Urinary bladder (tissue), 4 donors: ENCODE results near the gene BRIX1. TPM values are rescaled to one million over a fixed set of nuclear protein-coding genes. Genes with fewer than 3 reads are reported as not detected.
"Not testable (repeated sequence)": the region's sequence is repeated elsewhere in the genome, so short reads cannot be mapped to it uniquely, and the experiment has no call there.

Experiments used
- DNase-seq: peaks from one replicate; pipeline ENCODE4 v3.0.0-alpha.2; 2015; ENCODE audit errors: extremely low spot score
- H3K27ac ChIP-seq: one replicate; pipeline ENCODE4 v1.5.1; 2013; ENCODE audit warnings: low read depth, mild to moderate bottlenecking, moderate library complexity
- H3K36me3 ChIP-seq: one replicate; pipeline ENCODE4 v1.6.1; 2013; ENCODE audit warnings: mild to moderate bottlenecking, moderate library complexity; ENCODE audit not compliant: insufficient read depth
- H3K4me1 ChIP-seq: one replicate; pipeline ENCODE4 v1.6.1; 2013; ENCODE audit warnings: mild to moderate bottlenecking, moderate library complexity; ENCODE audit not compliant: insufficient read depth
- H3K4me3 ChIP-seq: one replicate; pipeline ENCODE4 v1.5.1; 2013; ENCODE audit warnings: low read depth, low read length
- WGBS: extraction: QIAGEN DNeasy Blood & Tissue Kit; methylation state at CpG from one replicate; pipeline ENCODE4 v1.1.7; 2013; 5-methylcytosine and 5-hydroxymethylcytosine counted together
- polyA plus RNA-seq: library from polyadenylated mRNA; stranded (reverse); fragments of 200-250 nt; gene quantifications from one replicate; pipeline ENCODE4 v1.2.3, GENCODE V29; 2013
- total RNA-seq: library from RNA; depleted of rRNA; stranded (reverse); fragments of >200 nt; gene quantifications from one replicate; pipeline ENCODE4 v1.2.3, GENCODE V29; 2014
- donor health status: healthy with polysubstance abuse.
- donor health status: healthy.

BRIX1 gene
- total and polyA plus RNA-seq, 2 donors, result 19.3 to 36.7 TPM

DNA sequence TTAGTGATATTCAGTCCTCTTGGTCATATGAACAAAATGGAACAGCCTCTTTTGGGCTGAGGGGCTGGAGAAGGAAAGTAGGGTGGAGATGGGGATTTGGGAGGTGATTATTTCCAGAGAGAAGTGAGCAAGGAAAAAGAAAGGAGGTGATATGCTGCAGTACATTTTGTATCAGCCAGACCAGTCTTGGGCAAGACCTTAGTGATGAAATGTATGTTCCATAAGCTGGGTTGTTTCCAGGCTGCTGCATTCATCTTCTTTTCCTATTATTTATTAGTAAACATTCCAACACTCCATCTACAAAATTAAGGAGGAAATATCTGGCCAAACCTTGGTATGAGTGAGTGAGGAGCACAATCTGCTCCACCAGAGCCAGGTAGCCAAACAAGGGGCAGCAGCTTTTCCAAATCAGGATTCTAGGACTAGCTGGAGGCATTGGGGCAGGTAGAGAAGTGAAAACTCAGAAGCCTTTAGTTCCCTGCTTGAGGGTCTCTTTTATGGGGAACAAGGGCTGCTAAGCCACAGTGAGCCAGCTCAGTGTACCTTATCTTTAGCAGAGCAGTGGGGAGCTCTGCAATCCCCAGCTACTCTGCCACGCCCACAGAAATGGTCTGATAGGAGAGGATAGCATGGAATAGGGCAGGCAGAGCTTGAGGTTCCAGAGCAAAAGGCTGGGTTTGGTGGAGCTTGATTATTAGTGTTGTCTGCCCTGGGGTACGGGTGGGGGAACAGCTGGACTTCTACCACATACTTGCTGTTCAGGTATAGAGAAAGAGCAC lies 19.7 kb upstream of the BRIX1 start:
- WGBS, result 91% methylated on average over 2 of the region's 2 CpGs
- no peak overlapping the region for H3K4me3 ChIP-seq
- no peaks in the 10 kb centered on the region for H3K4me1 ChIP-seq
- no peak for DNase-seq
- no peak overlapping the region for H3K27ac ChIP-seq
- no peaks in the 10 kb centered on the region for H3K36me3 ChIP-seq

GRCh38 chr5:34897646-34898045 lies 17.9 kb upstream of the BRIX1 start:
- no peak for DNase-seq
- no peaks in the 10 kb centered on the region for H3K4me1 ChIP-seq

GRCh38 chr5:34898258-34898895 lies 17.1 kb upstream of the BRIX1 start:
- DNase-seq, result peak; percentile 32
- H3K4me3 ChIP-seq, result no peak overlapping the region
- no peaks in the 10 kb centered on the region for H3K36me3 ChIP-seq
- WGBS, result under 1% methylated on average over 3 of the region's 3 CpGs
- H3K27ac ChIP-seq, result no peak overlapping the region
- no peaks in the 10 kb centered on the region for H3K4me1 ChIP-seq

More at GRCh38 chr5:34897646-34898045, 17.9 kb upstream of the BRIX1 start:
- no peak overlapping the region for H3K27ac ChIP-seq
- H3K4me3 ChIP-seq, result no peak overlapping the region
- no peaks in the 10 kb centered on the region for H3K36me3 ChIP-seq

DNA sequence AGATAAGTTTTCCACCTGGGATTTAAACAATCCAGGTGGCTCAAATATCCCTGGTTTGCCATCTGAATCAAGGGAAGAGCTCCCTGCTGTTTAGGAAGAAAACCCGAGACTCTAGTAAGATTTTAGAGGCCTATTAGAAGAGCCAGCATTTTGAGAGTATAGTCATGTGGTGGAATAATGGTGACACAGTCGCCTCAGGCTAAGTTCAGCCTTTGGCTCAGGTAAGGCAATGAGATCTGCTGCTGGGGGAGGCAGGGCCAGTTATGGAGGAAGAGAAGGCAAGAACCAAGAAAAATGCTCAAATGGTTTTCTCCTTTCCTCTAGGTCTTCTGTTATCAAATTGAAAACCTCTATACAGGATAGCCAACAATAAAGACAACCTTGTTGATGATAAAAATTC lies 16.4 kb upstream of the BRIX1 start:
- Histone ChIP-seq H3K27ac (no peak overlapping the region), H3K4me3 (no peak overlapping the region), H3K36me3 (no peaks in the 10 kb centered on the region), H3K4me1 (no peaks in the 10 kb centered on the region)
- 91% methylated on average over 2 of the region's 2 CpGs for WGBS
- DNase-seq, result no peak

DNA sequence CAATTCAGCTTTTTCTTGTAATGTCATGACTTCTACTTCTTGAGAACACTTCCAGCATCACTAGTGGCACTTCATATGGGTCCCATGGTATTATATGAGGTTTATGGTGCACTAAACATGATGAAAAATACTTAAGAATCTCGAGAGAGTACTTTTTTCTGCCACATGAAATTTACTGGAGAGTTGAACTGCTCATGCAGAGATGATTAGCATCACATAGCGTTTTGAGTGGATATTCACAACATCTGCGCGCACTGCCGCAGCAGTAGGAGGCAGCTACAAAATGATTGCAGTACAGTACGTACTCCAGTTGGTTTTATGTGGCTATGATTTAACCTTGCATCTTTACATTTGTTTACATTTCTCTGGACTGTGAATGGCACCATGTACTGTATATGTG lies 14.9 kb upstream of the BRIX1 start:
- 92% methylated on average over 6 of the region's 6 CpGs for WGBS
- no peaks in the 10 kb centered on the region for H3K36me3 ChIP-seq

GRCh38 chr5:34903260-34903659 lies 12.3 kb upstream of the BRIX1 start:
- no peak overlapping the region for H3K27ac ChIP-seq
- 95% methylated on average over 1 of the region's 1 CpG for WGBS
- no peaks in the 10 kb centered on the region for H3K4me1 ChIP-seq
- DNase-seq, result no peak
- no peaks in the 10 kb centered on the region for H3K36me3 ChIP-seq
- H3K4me3 ChIP-seq, result no peak overlapping the region

More for the DNA sequence above, 14.9 kb upstream of the BRIX1 start:
- Histone ChIP-seq H3K4me3 (no peak overlapping the region), H3K4me1 (no peaks in the 10 kb centered on the region), H3K27ac (no peak overlapping the region)
- DNase-seq, result no peak

DNA sequence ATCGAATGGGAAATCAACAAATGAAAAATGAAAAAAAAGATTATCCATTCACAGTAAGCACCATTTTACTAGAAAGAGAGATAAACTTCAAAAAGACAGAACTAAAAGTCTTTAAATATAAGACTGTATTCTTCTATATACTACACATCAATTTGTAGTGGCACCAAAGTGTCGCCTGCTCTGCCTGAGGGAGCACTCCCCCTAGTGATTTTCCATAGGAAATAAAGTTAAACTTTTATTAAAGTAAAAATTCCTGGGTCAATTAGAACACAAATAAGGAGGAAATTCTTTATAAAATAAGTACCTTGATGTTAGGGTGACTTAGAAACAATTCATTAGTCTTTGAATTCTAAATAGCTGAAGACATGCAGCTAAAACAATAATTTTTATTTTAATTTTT lies 9.9 kb upstream of the BRIX1 start:
- H3K4me3 ChIP-seq, result no peak overlapping the region
- H3K27ac ChIP-seq, result no peak overlapping the region
- H3K4me1 ChIP-seq, result no peaks in the 10 kb centered on the region
- H3K36me3 ChIP-seq, result no peaks in the 10 kb centered on the region
- DNase-seq, result no peak
- 78% methylated on average over 2 of the region's 2 CpGs for WGBS

DNA sequence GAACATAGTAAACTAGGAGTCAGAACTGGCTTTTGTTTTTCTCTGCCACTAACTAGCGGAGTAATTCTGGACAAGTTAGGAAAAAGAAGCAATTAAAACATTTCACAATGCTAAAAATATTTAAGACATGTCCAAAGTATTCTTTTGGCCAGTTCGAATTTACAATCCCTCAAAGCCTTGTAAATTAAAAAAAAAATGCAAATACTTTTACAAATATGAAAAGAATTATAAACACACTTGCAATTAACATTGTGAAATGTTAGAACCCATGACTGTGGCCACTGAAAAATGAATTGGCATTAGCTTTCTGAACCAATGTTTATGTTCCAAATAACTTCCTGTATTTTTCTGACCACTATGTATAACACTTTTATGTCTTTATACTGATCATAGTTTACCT lies 2.4 kb upstream of the BRIX1 start:
- H3K4me1 ChIP-seq, result no peaks in the 10 kb centered on the region
- DNase-seq, result no peak
- WGBS, result 43% methylated on average over 2 of the region's 2 CpGs
- no peak overlapping the region for H3K27ac ChIP-seq
- H3K36me3 ChIP-seq, result no peaks in the 10 kb centered on the region
- no peak overlapping the region for H3K4me3 ChIP-seq

DNA sequence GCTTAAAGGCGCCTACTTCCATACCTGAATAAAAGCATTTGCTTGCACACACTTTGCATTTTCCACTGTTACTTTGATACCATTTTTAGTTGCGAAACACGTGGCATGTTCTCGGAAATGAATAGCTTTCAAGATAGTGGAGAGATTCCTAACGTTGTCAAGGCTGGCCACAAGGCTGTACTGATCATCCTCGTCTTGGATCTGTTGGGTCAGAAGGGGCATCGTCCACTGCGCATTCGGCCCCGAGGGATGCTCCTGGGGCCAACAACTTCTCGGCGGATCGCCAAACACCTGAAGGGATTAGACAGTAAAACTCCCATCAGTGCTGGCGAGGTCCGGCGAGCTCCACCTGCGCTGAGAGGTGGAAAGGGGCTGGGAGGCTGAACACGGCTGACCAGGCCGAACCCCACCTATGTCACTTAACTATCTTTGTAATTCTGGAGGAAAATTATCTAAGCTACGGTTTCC lies 806 bp upstream of the BRIX1 start:
- DNase-seq, result no peak
- no peaks in the 10 kb centered on the region for H3K4me1 ChIP-seq
- WGBS, result 2% methylated on average over 20 of the region's 20 CpGs
- H3K27ac ChIP-seq, result peak overlapping the region; percentile 2
- H3K36me3 ChIP-seq, result peaks cover 4% of the 10 kb centered on the region
- H3K4me3 ChIP-seq, result peak overlapping the region; percentile 90

DNA sequence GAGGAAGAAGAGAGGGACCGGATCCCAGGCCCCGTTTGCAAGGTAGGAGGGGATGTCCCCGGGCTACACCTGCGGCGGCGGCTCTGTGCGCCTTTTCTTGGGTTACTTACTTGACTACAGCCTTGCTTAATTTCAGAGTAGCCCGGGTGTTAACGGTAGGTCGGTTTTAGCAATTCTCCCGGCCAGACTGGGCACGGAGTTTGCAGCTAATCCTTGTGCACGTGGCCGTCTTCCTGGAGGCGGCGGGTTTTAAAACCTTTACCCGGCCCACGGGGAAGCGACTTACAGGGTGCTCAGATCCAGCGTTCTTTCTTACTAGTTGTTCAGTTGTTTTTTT lies 313 bp downstream of the BRIX1 start:
- H3K4me1 ChIP-seq, result no peaks in the 10 kb centered on the region
- DNase-seq, result no peak
- H3K4me3 ChIP-seq, result peak overlapping the region; percentile 90
- WGBS, result under 1% methylated on average over 20 of the region's 20 CpGs
- peak overlapping the region; percentile 64 for H3K27ac ChIP-seq
- H3K36me3 ChIP-seq, result peaks cover 4% of the 10 kb centered on the region

- Histone ChIP-seq H3K27ac (no peak overlapping the region), H3K4me1 (no peaks in the 10 kb centered on the region), H3K4me3 (peak overlapping the region; percentile 90), H3K36me3 (peaks cover 4% of the 10 kb centered on the region)
- 18% methylated on average over 6 of the region's 6 CpGs for WGBS
- DNase-seq, result no peak
These were observed 1.0 kb downstream of the BRIX1 start for GRCh38 chr5:34916518-34916917.

GRCh38 chr5:34918025-34918424 lies 2.5 kb downstream of the BRIX1 start:
- DNase-seq, result no peak
- Histone ChIP-seq H3K4me1 (no peaks in the 10 kb centered on the region), H3K36me3 (peaks cover 4% of the 10 kb centered on the region), H3K27ac (no peak overlapping the region), H3K4me3 (no peak overlapping the region)
- WGBS, result 80% methylated on average over 4 of the region's 4 CpGs

- 89% methylated on average over 4 of the region's 4 CpGs for WGBS
These were observed 3.6 kb downstream of the BRIX1 start for GRCh38 chr5:34919077-34919476.

DNA sequence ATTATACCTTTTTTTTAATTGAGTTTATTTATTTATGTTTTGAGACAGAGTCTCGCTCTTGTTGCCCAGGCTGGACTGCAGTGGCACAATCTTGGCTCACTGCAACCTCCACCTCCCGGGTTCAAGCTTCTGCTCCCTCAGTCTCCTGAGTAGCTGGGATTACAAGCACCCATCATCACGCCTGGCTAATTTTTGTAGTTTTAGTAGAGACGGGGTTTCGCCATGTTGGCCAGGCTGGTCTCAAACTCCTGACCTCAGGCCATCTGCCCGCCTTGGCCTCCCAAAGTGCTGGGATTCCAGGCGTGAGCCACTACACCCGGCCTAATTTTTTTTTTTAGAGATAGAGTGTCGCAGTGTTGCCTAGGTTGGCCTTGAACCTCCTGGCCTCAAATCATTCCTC lies 7.7 kb downstream of the BRIX1 start:
- not testable (repeated sequence) for H3K4me1 ChIP-seq, H3K4me3 ChIP-seq, H3K27ac ChIP-seq, H3K36me3 ChIP-seq, DNase-seq
- WGBS, result 87% methylated on average over 9 of the region's 9 CpGs

More at GRCh38 chr5:34919077-34919476, 3.6 kb downstream of the BRIX1 start:
- Histone ChIP-seq H3K4me1 (no peaks in the 10 kb centered on the region), H3K4me3 (no peak overlapping the region), H3K27ac (no peak overlapping the region), H3K36me3 (peaks cover 4% of the 10 kb centered on the region)
- no peak for DNase-seq
